GM10266 (cell line): Measurements from ENCODE around the gene ATP10A.

ENCODE experiments used
- DNase-seq: peaks from one replicate; pipeline ENCODE4 v3.0.0; 2012; ENCODE audit errors: extremely low spot score
- CTCF ChIP-seq: IDR thresholded peaks from 2 replicates; pipeline ENCODE4 v1.5.1; 2012; ENCODE audit warnings: mild to moderate bottlenecking, low read depth; ENCODE audit not compliant: control insufficient read depth, insufficient read depth; ENCODE audit errors: missing control alignments

The ATP10A gene

GRCh38 chr15:25864966-25865365 is 1.8 kb upstream of the ATP10A start:
- no peak for TF ChIP-seq CTCF
- no peak for DNase-seq

DNA sequence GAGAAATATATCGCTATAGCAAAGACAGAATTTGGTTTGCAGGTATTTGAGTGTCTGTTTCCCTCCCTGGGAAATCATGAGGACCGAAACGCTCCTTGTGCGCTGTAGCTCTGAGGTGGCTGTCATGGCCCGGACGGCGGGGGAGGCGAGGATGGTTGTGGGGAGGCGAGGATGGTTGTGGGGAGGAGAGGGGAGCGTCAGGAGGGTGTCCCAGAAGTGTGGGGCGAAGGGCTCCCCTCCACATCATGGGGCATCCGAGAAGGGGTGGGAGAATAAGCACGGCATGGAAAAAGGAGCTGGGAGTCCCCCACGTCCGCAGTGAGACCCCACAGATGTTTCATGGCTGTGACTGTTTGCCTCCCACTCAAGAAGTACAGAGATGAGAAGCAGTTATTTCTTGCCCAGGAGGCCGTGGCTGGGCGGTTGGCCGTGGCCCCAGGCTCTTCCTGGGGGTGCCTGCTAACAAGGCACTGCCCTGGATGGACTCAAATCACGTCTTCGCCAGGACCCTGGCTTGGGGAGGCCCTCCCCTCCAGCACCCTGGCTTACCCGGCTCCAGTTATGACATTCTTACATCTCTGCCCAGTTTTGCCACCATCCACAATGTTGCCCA is 947 bp upstream of the ATP10A start:
- no peak for TF ChIP-seq CTCF
- no peak for DNase-seq

- no peak for TF ChIP-seq CTCF
- DNase-seq: no peak
Observed at GRCh38 chr15:25862472-25863110, 536 bp downstream of the ATP10A start.

DNA sequence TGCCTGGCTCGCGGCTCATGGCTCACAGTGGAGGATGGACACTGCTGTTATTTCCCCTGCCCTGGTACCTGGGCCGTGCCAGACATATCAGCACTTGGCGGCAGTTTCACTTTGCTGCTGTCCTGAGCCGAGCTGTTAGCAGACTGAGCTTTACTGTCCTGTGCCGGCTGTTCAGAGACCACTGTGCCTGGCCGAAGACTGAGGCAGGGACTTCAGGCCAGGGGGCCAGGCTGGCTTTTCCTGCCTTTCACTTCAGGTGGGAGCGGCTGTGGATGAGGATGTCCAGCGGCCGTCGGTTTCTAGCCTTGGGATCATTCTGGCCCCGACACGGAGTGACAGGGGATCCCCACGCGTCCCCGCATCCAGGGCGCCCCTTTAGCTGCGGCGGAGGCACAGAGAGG is 1.1 kb downstream of the ATP10A start:
- no peak for DNase-seq
- TF ChIP-seq CTCF: no peak

- DNase-seq: no peak
- no peak for TF ChIP-seq CTCF
Observed at GRCh38 chr15:25860885-25861866, 2.0 kb downstream of the ATP10A start.

GRCh38 chr15:25859838-25860645 is 3.1 kb downstream of the ATP10A start:
- no peak for DNase-seq

More at GRCh38 chr15:25859838-25860645, 3.1 kb downstream of the ATP10A start:
- no peak for TF ChIP-seq CTCF
